PC-9 (cell line): ENCODE results near the gene OSGEP.

ENCODE experiments used
- CTCF ChIP-seq: fragments of 200-600 bp; sonication (generic); conservative IDR thresholded peaks from 2 replicates; pipeline ENCODE4 v1.6.1; 2017; ENCODE audit warnings: mixed run types, antibody characterized with exemption, mild to moderate bottlenecking, moderate library complexity
- EZH2 ChIP-seq: fragments of 200-600 bp; sonication (generic); IDR thresholded peaks from 2 replicates; pipeline ENCODE4 v1.8.0; 2017; ENCODE audit warnings: antibody characterized with exemption, low read depth

GRCh38 chr14:20461225-20462141 is 6.9 kb upstream of the OSGEP start, which contains the start of gene PIP4P1:
- TF ChIP-seq CTCF = no peak
- no peak for TF ChIP-seq EZH2
